ENCODE results near the gene GNAI2. TPM values are rescaled to one million over a fixed set of nuclear protein-coding genes. Genes with fewer than 3 reads are reported as not detected.

GNAI2 gene
- total RNA-seq, 1 experiment from 2014 or later = 185 TPM

- no peak for ATAC-seq
- ChIA-PET CTCF (interaction anchor here (0.6 to 17.1 kb wide), 4 partner anchors 9 to 37 kb away, joined by 3 to 604 read pairs (median 82); partner anchors contain the start of gene GNAT1), POLR2A (no interaction called here)
- Mint-ChIP-seq H3K4me1 (peaks cover 23% of the 10 kb centered on the region), H3K27ac (no peak overlapping the region), H3K36me3 (no peaks in the 10 kb centered on the region), H3K9me3 (no peaks in the 10 kb centered on the region), H3K27me3 (ENCODE audit: low read depth) (peaks cover 4% of the 10 kb centered on the region), H3K4me3 (no peak overlapping the region)
- TF ChIP-seq, protein P1, sequence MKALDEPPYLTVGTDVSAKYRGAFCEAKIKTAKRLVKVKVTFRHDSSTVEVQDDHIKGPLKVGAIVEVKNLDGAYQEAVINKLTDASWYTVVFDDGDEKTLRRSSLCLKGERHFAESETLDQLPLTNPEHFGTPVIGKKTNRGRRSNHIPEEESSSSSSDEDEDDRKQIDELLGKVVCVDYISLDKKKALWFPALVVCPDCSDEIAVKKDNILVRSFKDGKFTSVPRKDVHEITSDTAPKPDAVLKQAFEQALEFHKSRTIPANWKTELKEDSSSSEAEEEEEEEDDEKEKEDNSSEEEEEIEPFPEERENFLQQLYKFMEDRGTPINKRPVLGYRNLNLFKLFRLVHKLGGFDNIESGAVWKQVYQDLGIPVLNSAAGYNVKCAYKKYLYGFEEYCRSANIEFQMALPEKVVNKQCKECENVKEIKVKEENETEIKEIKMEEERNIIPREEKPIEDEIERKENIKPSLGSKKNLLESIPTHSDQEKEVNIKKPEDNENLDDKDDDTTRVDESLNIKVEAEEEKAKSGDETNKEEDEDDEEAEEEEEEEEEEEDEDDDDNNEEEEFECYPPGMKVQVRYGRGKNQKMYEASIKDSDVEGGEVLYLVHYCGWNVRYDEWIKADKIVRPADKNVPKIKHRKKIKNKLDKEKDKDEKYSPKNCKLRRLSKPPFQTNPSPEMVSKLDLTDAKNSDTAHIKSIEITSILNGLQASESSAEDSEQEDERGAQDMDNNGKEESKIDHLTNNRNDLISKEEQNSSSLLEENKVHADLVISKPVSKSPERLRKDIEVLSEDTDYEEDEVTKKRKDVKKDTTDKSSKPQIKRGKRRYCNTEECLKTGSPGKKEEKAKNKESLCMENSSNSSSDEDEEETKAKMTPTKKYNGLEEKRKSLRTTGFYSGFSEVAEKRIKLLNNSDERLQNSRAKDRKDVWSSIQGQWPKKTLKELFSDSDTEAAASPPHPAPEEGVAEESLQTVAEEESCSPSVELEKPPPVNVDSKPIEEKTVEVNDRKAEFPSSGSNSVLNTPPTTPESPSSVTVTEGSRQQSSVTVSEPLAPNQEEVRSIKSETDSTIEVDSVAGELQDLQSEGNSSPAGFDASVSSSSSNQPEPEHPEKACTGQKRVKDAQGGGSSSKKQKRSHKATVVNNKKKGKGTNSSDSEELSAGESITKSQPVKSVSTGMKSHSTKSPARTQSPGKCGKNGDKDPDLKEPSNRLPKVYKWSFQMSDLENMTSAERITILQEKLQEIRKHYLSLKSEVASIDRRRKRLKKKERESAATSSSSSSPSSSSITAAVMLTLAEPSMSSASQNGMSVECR (CRISPR knock-in tag; IDR thresholded peaks at IDR 0.05; ENCODE audit: borderline replicate concordance) = no peak
- TF ChIP-seq FOXP4 (CRISPR knock-in tag; IDR thresholded peaks at IDR 0.05) = no peak
- no peak for TF ChIP-seq NR1H2 (CRISPR knock-in tag; IDR thresholded peaks at IDR 0.05)
- TF ChIP-seq IRF1 (CRISPR knock-in tag; IDR thresholded peaks at IDR 0.05) = no peak
- no peak for TF ChIP-seq CDX4 (CRISPR knock-in tag; IDR thresholded peaks at IDR 0.05; ENCODE audit: borderline replicate concordance)
- TF ChIP-seq ATF1 (CRISPR knock-in tag; IDR thresholded peaks at IDR 0.05) = no peak
- no peak for TF ChIP-seq IRF2 (CRISPR knock-in tag; IDR thresholded peaks at IDR 0.05; ENCODE audit: borderline replicate concordance, low read depth)
- TF ChIP-seq TEAD4 (CRISPR knock-in tag; IDR thresholded peaks at IDR 0.05) = no peak
- TF ChIP-seq ZBTB43 (CRISPR knock-in tag; IDR thresholded peaks at IDR 0.05) = no peak
- no peak for TF ChIP-seq RORB (CRISPR knock-in tag; IDR thresholded peaks at IDR 0.05)
- TF ChIP-seq, protein P2, sequence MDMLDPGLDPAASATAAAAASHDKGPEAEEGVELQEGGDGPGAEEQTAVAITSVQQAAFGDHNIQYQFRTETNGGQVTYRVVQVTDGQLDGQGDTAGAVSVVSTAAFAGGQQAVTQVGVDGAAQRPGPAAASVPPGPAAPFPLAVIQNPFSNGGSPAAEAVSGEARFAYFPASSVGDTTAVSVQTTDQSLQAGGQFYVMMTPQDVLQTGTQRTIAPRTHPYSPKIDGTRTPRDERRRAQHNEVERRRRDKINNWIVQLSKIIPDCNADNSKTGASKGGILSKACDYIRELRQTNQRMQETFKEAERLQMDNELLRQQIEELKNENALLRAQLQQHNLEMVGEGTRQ (CRISPR knock-in tag; IDR thresholded peaks at IDR 0.05) = no peak
- TF ChIP-seq USF1 (CRISPR knock-in tag; IDR thresholded peaks at IDR 0.05) = no peak
- no peak for DNase-seq (ENCODE audit: low spot score)
These were observed 5.8 kb upstream of the GNAI2 start for GRCh38 chr3:50230104-50230793.

DNA sequence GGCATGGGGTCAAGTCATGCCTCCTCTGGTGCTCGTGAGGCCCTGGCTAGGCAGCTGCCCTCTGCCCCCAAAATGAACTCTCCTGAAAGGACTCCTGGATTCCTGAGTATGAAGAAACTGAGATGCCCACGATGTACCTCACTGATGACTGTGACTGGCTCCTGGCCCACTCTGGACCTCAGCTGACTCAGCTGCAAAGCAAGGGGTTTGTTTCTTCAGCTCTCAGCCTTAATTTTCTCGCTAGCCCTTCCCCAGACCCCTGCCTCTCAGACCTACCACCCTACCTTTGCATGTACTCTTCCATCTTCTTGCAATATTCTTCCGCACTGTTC lies 5.2 kb upstream of the GNAI2 start:
- H3K9me3 Mint-ChIP-seq = no peaks in the 10 kb centered on the region
- H3K27ac Mint-ChIP-seq = peak overlapping the region; percentile 13; the same call in 1 of the 2 replicates
- H3K36me3 Mint-ChIP-seq = no peaks in the 10 kb centered on the region
- POLR2A ChIA-PET = no interaction called here
- H3K27me3 Mint-ChIP-seq (ENCODE audit: low read depth) = peaks cover 4% of the 10 kb centered on the region
- H3K4me1 Mint-ChIP-seq = peaks cover 26% of the 10 kb centered on the region
- H3K4me3 Mint-ChIP-seq = no peak overlapping the region
- DNase-seq (ENCODE audit: low spot score) (no peak), ATAC-seq (no peak)
- CTCF ChIA-PET = interaction anchor here (0.6 to 17.1 kb wide), 4 partner anchors 9 to 37 kb away, joined by 3 to 604 read pairs (median 82); partner anchors contain the start of gene GNAT1
- TF ChIP-seq RELA (CRISPR knock-in tag; IDR thresholded peaks at IDR 0.05; ENCODE audit: borderline replicate concordance) (no peak), USF1 (CRISPR knock-in tag; IDR thresholded peaks at IDR 0.05) (no peak), ZNF138 (CRISPR knock-in tag; conservative IDR thresholded peaks at IDR 0.05) (no peak), HMGA2 (CRISPR knock-in tag; IDR thresholded peaks at IDR 0.05) (no peak)
- TF ChIP-seq, protein P1 (CRISPR knock-in tag; IDR thresholded peaks at IDR 0.05; ENCODE audit: borderline replicate concordance) = no peak

Data from WTC11 (cell line).